HK-2 (cell line): Measurements from ENCODE around the gene AGER.
"Not testable (repeated sequence)": the region's sequence is repeated elsewhere in the genome, so short reads cannot be mapped to it uniquely, and the experiment has no call there.

ENCODE experiments used
- DNase-seq: peaks from one replicate; pipeline ENCODE4 v3.0.0-alpha.2; 2018; ENCODE audit not compliant: unreplicated experiment

The AGER gene

GRCh38 chr6:32148289-32149091, 35.6 kb downstream of the AGER start:
- no peak for DNase-seq

GRCh38 chr6:32147401-32148132, 36.5 kb downstream of the AGER start:
- DNase-seq = no peak

DNA sequence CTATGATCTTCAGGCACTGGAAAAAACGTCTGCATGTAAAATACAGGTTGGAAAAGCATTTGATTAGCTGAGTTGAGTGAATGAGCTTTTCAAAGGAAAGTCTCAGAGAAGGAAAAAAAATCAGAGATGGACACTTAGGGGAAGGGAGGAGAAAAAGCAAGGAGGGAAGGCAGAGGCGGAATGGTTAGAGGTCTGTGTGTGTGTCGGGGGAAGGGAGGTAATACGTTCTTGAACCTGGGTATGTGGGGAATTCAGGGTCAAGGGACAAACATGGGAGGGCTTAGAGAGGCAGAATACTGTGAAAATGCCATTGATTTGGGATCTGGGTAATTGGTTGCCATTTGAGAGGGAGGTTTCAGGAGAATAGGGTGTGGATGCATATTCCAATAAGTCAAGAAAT, 37.4 kb downstream of the AGER start:
- no peak for DNase-seq

DNA sequence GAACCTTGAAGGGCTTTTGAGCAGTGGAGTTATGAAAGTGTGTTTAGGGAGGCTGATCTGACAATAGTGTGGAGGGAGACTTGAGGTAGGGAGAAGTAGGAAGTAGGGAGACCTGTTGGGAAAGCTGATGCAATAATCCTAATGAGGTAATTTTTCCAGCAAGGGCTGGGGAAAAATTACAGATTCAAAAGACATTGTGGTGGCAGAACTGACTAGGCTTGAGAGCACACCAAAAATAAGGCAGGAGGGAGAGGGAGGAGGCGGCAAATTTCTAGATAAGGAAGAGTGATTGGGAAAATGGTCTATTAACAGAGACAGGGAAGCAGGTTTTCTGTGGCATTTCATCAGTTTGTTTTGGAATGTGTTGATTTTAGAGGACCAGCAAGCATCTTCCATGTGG, 37.8 kb downstream of the AGER start:
- no peak for DNase-seq

GRCh38 chr6:32144238-32144637, 39.8 kb downstream of the AGER start:
- not testable (repeated sequence) for DNase-seq

GRCh38 chr6:32140420-32141046, 43.5 kb downstream of the AGER start:
- no peak for DNase-seq

GRCh38 chr6:32139590-32139989, 44.5 kb downstream of the AGER start:
- DNase-seq = no peak

DNA sequence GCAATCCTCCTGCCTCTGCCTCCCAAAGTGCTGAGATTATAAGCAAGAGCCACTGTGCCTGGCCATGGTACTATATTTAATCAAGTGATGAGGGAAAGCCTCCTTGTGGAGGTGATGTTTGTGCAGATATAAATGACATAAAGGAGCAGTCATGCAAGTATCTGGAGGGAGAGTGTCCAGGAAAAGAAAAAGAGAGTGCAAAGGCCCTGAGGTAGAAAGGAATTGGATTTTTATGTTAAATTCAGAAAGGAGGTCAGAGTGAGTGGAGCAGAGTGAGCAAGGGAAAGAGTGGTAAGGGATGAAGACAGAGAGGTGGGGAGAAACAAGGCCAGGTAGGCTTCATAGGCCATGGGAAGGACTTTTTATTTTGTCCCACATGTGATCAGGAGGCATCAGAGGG, 46.6 kb downstream of the AGER start:
- no peak for DNase-seq

- no peak for DNase-seq
Observed at GRCh38 chr6:32133786-32134185, 50.3 kb downstream of the AGER start.

GRCh38 chr6:32132110-32132509, 51.9 kb downstream of the AGER start:
- DNase-seq = no peak

GRCh38 chr6:32131439-32131948, 52.6 kb downstream of the AGER start:
- no peak for DNase-seq
